Mesothelial cell of epicardium (in vitro differentiated cells): ENCODE results near the gene KLHL6. TPM values are rescaled to one million over a fixed set of nuclear protein-coding genes. Genes with fewer than 3 reads are reported as not detected.
A peak's percentile ranks its signal among the peaks of the same experiment; 100 is the strongest.
"Not testable (repeated sequence)": the region's sequence is repeated elsewhere in the genome, so short reads cannot be mapped to it uniquely, and the experiment has no call there.

Source experiments
- DNase-seq, 2 experiments: peaks; one replicate each; pipeline ENCODE4 v3.0.0; 2021; ENCODE audit warnings: low spot score in 2 of 2; ENCODE audit not compliant: unreplicated experiment in 2 of 2
- H3K27ac Mint-ChIP-seq: 2 replicates; pipeline ENCODE4 v1.8.0; 2021; ENCODE audit warnings: mixed read lengths
- H3K27me3 Mint-ChIP-seq: 2 replicates; pipeline ENCODE4 v1.8.0; 2021; ENCODE audit warnings: low read depth, mixed read lengths
- H3K36me3 Mint-ChIP-seq: 2 replicates; pipeline ENCODE4 v1.8.0; 2021; ENCODE audit warnings: mixed read lengths
- H3K4me1 Mint-ChIP-seq: 2 replicates; pipeline ENCODE4 v1.8.0; 2021; ENCODE audit warnings: mixed read lengths
- H3K4me3 Mint-ChIP-seq: 2 replicates; pipeline ENCODE4 v1.8.0; 2021; ENCODE audit warnings: mild to moderate bottlenecking, moderate library complexity, mixed read lengths
- H3K9me3 Mint-ChIP-seq: 2 replicates; pipeline ENCODE4 v1.8.0; 2021; ENCODE audit warnings: mixed read lengths
- total RNA-seq: library from RNA; stranded (reverse); gene quantifications from 3 replicates; pipeline ENCODE4 v1.2.1, GENCODE V29; 2021
- TF ChIP-seq, protein P1 (sequence below): fragments of 200-600 bp; sonication (generic); IDR thresholded peaks from one replicate; pipeline ENCODE4 v1.5.0; 2021; ENCODE audit warnings: antibody characterized with exemption; ENCODE audit not compliant: unreplicated experiment

KLHL6 gene
- total RNA-seq, 1 donor from 2014 or later = 0.07 TPM

DNA sequence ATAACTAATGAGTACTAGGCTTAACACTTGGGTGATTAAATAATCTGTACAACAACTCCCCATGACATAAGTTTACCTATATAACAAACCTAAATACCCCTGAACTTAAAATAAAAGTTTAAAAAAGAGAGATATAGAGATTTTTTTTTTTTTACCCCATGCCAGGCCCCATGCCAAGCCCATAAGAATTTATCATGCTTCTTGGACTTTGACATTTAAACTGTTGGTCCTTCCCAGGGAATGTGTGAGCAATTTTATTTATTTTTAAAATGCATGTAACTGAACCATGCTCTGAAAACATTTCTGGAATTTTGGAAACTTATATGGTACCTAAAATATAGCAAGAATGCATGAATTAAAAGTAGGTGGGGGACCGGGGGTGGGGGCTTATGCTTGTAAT is 26.3 kb downstream of the KLHL6 start:
- Mint-ChIP-seq H3K36me3 (no peaks in the 10 kb centered on the region), H3K27me3 (peaks cover 4% of the 10 kb centered on the region), H3K9me3 (no peaks in the 10 kb centered on the region), H3K4me1 (peaks cover 6% of the 10 kb centered on the region), H3K27ac (no peak overlapping the region), H3K4me3 (no peak overlapping the region)
- TF ChIP-seq, protein P1, sequence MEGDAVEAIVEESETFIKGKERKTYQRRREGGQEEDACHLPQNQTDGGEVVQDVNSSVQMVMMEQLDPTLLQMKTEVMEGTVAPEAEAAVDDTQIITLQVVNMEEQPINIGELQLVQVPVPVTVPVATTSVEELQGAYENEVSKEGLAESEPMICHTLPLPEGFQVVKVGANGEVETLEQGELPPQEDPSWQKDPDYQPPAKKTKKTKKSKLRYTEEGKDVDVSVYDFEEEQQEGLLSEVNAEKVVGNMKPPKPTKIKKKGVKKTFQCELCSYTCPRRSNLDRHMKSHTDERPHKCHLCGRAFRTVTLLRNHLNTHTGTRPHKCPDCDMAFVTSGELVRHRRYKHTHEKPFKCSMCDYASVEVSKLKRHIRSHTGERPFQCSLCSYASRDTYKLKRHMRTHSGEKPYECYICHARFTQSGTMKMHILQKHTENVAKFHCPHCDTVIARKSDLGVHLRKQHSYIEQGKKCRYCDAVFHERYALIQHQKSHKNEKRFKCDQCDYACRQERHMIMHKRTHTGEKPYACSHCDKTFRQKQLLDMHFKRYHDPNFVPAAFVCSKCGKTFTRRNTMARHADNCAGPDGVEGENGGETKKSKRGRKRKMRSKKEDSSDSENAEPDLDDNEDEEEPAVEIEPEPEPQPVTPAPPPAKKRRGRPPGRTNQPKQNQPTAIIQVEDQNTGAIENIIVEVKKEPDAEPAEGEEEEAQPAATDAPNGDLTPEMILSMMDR = no peak
- DNase-seq = no peak

DNA sequence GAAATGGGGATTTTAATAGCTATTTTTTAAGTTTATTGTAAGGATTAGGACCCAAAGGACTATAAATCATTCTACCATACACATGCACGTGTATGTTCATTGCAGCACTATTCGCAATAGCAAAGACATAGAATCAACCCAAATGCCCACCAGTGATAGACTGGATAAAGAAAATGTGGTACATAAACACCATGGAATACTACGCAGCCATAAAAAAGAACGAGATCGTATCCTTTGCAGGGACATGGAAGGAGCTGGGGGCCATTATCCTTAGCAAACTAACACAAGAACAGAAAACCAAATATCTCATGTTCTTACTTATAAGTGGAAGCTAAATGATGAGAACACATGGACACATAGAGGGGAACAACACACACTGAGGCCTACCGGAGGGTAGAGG is 26.7 kb downstream of the KLHL6 start:
- H3K4me1 Mint-ChIP-seq, H3K36me3 Mint-ChIP-seq, H3K4me3 Mint-ChIP-seq, DNase-seq, H3K9me3 Mint-ChIP-seq, H3K27ac Mint-ChIP-seq, H3K27me3 Mint-ChIP-seq: not testable (repeated sequence)

DNA sequence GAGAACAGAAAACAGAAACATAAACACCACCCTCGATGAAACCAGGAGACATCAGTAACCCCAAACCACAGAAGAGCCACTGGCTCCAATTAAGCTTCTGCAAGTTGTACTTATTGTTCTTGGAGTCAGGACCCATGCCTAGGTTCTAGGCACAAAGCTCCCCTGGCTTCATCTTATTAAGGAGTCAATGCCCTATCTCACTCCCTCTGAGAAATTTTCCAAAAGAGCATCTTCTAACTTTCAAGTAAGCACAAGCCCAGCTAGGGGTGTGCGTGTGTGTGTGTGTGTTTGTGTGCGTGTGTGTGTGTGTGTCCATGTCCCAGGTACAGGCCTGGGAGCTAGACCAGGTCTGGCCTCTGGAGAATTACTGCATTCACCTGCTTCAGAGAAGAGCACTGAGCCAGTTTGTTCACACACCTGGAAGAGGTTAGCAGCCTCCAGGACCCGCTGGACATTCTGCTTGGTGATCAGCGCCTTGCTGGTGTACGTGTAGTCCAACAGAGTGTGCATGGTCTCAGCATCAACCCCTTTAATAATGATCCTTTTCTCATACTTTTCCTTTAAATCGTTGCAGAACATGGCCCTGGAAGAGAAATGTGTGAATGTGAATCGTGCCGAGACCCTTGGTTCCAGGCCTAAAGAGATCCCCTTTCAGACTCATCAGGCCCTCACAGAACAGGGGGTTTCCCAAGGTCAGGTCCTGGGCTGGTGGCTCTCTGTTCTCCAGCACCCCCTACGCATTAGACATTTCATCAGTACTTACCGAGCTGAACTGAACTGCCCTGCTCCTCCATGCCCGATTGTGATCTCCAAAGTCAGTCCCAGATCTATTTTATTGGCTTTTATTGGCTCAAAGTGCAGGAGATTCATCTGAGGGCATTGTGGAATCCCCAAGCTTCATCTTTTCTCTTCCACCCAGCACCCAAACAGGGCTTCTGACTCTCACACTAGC is 27.8 kb downstream of the KLHL6 start:
- TF ChIP-seq, protein P1 = no peak
- no peak for DNase-seq
- no peaks in the 10 kb centered on the region for H3K36me3 Mint-ChIP-seq
- no peak overlapping the region for H3K4me3 Mint-ChIP-seq
- no peak overlapping the region for H3K27ac Mint-ChIP-seq
- no peaks in the 10 kb centered on the region for H3K9me3 Mint-ChIP-seq
- H3K4me1 Mint-ChIP-seq = no peaks in the 10 kb centered on the region
- peaks cover 4% of the 10 kb centered on the region for H3K27me3 Mint-ChIP-seq

DNA sequence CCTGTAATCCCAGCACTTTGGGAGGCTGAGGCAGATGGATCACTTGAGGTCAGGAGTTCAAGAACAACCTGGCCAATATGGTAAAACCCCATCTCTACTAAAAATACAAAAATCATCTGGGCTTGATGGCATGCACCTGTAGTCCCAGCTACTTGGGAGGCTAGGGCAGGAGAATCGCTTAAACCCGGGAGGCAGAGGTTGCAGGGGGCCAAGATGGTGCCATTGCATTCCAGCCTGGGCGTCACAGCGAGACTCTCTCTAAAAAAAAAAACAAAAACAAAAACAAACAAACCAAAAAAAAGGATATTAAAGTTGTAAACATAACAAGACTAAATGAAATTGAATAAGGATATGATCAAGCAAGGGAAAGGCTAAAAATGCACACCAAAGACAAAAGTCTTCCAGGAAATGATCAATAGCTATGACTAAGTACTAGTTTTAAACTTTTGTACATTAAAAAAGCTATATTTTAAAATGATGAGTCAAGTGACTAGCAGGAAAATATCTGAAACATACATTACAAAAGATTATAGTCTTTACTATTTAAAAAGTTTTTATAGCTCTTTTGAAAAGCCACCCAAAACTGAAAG is 28.6 kb downstream of the KLHL6 start:
- H3K4me3 Mint-ChIP-seq = no peak overlapping the region
- no peaks in the 10 kb centered on the region for H3K36me3 Mint-ChIP-seq
- no peak overlapping the region for H3K27ac Mint-ChIP-seq
- DNase-seq = no peak
- peaks cover 4% of the 10 kb centered on the region for H3K27me3 Mint-ChIP-seq
- H3K9me3 Mint-ChIP-seq = no peaks in the 10 kb centered on the region
- H3K4me1 Mint-ChIP-seq = no peaks in the 10 kb centered on the region
- TF ChIP-seq, protein P1 = no peak

DNA sequence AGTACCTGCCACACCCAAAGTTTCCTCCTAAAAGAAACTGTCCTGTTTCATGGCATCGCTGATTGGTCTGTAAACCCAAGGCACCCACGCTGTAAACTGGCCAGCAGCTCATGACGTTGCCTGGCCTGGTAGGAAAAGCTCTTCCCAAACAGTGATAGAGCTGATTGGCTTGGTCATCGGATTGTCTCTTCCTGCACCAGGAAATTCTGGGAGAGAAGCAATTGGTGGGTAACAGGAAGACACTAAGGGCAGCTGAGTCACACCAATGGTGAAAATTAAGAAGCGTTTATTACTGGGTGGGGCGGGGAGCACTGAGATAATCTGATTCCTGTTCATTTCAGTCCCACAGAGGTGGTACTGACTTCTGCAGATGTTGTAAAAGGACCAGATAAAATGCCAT is 31.0 kb downstream of the KLHL6 start:
- H3K4me3 Mint-ChIP-seq = no peak overlapping the region
- DNase-seq = no peak

DNA sequence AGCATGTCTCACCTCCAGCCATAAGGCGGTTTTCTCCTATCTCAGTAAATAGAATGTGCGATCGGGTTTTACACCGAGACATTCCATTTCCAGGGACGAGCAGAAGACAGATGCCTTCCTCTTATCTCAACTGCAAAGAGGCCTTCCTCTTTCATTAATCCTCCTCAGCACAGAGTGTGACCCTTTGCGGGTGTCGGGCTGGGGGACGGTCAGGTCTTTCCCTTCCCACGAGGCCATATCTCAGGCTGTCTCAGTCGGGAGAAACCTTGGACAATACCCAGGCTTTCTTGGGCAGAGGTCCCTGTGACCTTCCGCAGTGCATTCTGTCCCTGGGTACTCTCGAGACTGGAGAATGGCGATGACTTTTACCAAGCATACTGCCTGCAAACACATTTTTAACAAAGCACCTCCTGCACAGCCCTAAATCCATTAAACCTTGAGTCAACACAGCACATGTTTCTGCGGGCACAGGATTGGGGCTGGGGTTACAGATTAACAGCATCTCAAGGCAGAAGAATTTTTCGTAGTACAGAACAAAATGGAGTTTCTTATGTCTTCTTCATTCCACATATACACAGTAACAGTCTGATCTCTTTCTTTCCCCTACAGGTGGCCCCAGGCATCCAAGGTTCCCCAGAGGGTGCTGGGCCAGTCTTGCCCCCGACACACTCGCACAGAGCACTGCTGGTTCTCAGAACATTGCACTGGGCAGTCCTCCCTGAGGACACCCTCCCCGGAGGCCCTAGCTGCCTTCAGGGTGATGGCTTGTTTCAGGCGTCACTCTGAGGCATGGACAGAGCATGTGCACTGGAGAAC is 34.6 kb downstream of the KLHL6 start:
- not testable (repeated sequence) for H3K36me3 Mint-ChIP-seq, H3K4me3 Mint-ChIP-seq, H3K9me3 Mint-ChIP-seq, H3K27me3 Mint-ChIP-seq, DNase-seq
- Mint-ChIP-seq H3K27ac (peak overlapping the region; percentile 83), H3K4me1 (peaks cover 23% of the 10 kb centered on the region)

More for the DNA sequence above, 31.0 kb downstream of the KLHL6 start:
- TF ChIP-seq, protein P1 = no peak
- Mint-ChIP-seq H3K27me3 (peaks cover 2% of the 10 kb centered on the region), H3K36me3 (no peaks in the 10 kb centered on the region), H3K4me1 (peaks cover 17% of the 10 kb centered on the region), H3K9me3 (no peaks in the 10 kb centered on the region), H3K27ac (no peak overlapping the region)

DNA sequence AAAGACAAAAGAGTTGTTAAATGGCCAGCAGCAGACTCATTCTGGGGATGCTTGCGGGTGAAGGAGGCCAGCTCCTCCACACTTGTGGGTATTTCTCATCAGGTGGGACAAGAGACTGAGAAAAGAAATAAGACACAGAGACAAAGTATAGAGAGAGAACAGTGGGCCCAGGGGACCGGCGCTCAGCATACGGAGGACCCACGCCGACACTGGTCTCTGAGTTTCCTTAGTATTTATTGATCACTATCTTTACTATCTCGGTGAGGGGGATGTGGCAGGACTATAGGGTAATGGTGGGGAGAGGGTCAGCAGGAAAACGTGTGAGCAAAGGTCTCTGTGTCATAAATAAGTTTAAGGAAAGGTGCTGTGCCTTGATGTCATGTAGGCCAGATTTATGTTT is 35.2 kb downstream of the KLHL6 start:
- not testable (repeated sequence) for H3K36me3 Mint-ChIP-seq, H3K27ac Mint-ChIP-seq, H3K9me3 Mint-ChIP-seq, DNase-seq, H3K4me3 Mint-ChIP-seq, H3K27me3 Mint-ChIP-seq
- peaks cover 23% of the 10 kb centered on the region for H3K4me1 Mint-ChIP-seq
